H1 (cell line): ENCODE data around the gene NDC1. TPM values are rescaled to one million over a fixed set of nuclear protein-coding genes. Genes with fewer than 3 reads are reported as not detected.
A peak's percentile ranks its signal among the peaks of the same experiment; 100 is the strongest.

Experiments
- CTCF ChIA-PET: fragments of 300-600 bp; sonication (Branson Sonifier 250); formaldehyde crosslinking; loops from one replicate; lab custom pipeline; 2021; ENCODE audit not compliant: partially characterized antibody; lab: Charles Lee
- POLR2A ChIA-PET: fragments of 300-600 bp; sonication (Branson Sonifier 250); formaldehyde crosslinking; loops from one replicate; lab custom pipeline; 2021; ENCODE audit warnings: inconsistent platforms; ENCODE audit not compliant: partially characterized antibody; lab: Charles Lee
- DNase-seq, 2 experiments: peaks; one replicate each; pipeline versions ENCODE4 v3.0.0 to v3.0.0-alpha.2; 2010 to 2022; ENCODE audit warnings: low spot score in 2 of 2, low read depth in 1 of 2, mixed read lengths in 1 of 2
- FAIRE-seq: peaks from 2 replicates; lab custom pipeline; 2011; peaks lifted over from hg19 to GRCh38; lab: Jason Lieb, UNC
- H2AFZ ChIP-seq: 2 replicates; pipeline ENCODE4 v1.8.1; 2012; ENCODE audit warnings: low read length, inconsistent platforms
- H2AK5ac ChIP-seq: 2 replicates; pipeline ENCODE4 v1.6.1; 2013; ENCODE audit warnings: low read depth, low read length
- H2BK120ac ChIP-seq: replicated peaks from 2 replicates; pipeline ENCODE3; 2013; ENCODE audit warnings: low read depth, low read length, inconsistent platforms
- H2BK12ac ChIP-seq: 2 replicates; pipeline ENCODE4 v1.6.1; 2013; ENCODE audit warnings: low read depth, low read length
- H2BK15ac ChIP-seq: 2 replicates; pipeline ENCODE4 v1.6.1; 2013; ENCODE audit warnings: low read length
- H2BK20ac ChIP-seq: 2 replicates; pipeline ENCODE4 v1.6.1; 2013; ENCODE audit warnings: low read length
- H2BK5ac ChIP-seq: 2 replicates; pipeline ENCODE4 v1.6.1; 2013; ENCODE audit warnings: low read depth, low read length
- H3K14ac ChIP-seq: 2 replicates; pipeline ENCODE4 v1.6.1; 2013; ENCODE audit warnings: inconsistent platforms; ENCODE audit not compliant: insufficient read length
- H3K18ac ChIP-seq: 2 replicates; pipeline ENCODE4 v1.6.1; 2013; ENCODE audit warnings: low read length; ENCODE audit errors: extremely low read depth
- H3K23ac ChIP-seq: 2 replicates; pipeline ENCODE4 v1.6.1; 2013; ENCODE audit warnings: inconsistent platforms; ENCODE audit not compliant: insufficient read length
- H3K23me2 ChIP-seq: 2 replicates; pipeline ENCODE4 v1.6.1; 2013; ENCODE audit warnings: low read depth, low read length
- H3K27ac ChIP-seq: 2 replicates; pipeline ENCODE4 v1.6.1; 2011; ENCODE audit warnings: low read depth, low read length, inconsistent platforms
- H3K27me3 ChIP-seq, 4 experiments: replicated peaks in 1 of 4; 1 replicate in 1 of 4; 2 replicates in 3 of 4; pipeline versions ENCODE4 v1.6.1 to v1.8.1; 2011 to 2013; ENCODE audit warnings: low read length in 3 of 4, mild to moderate bottlenecking in 3 of 4, inconsistent platforms in 2 of 4, mixed read lengths in 2 of 4, moderate library complexity in 1 of 4; ENCODE audit not compliant: control insufficient read depth in 3 of 4, insufficient read depth in 3 of 4; ENCODE audit errors: extremely low read depth in 1 of 4
- H3K36me3 ChIP-seq, 4 experiments: 2 replicates each; pipeline versions ENCODE4 v1.6.1 to v1.8.1; 2011 to 2013; ENCODE audit warnings: mild to moderate bottlenecking in 4 of 4, low read length in 3 of 4, moderate library complexity in 2 of 4, control low read depth in 1 of 4, inconsistent platforms in 1 of 4; ENCODE audit not compliant: insufficient read depth in 4 of 4, control insufficient read depth in 2 of 4
- H3K4ac ChIP-seq: replicated peaks from 2 replicates; pipeline ENCODE3; 2013; ENCODE audit warnings: low read length, low read depth, mixed read lengths, inconsistent platforms; ENCODE audit not compliant: insufficient read length
- H3K4me1 ChIP-seq, 4 experiments: replicated peaks in 1 of 4; 1 replicate in 1 of 4; 2 replicates in 3 of 4; pipeline versions ENCODE4 v1.6.1 to v1.8.1; 2011 to 2013; ENCODE audit warnings: low read length in 3 of 4, inconsistent platforms in 2 of 4, mixed read lengths in 1 of 4; ENCODE audit not compliant: insufficient read depth in 4 of 4, control insufficient read depth in 3 of 4
- H3K4me2 ChIP-seq, 2 experiments: 2 replicates each; pipeline versions ENCODE4 v1.6.1 to v1.8.1; 2011 to 2013; ENCODE audit warnings: low read depth in 2 of 2, low read length in 2 of 2, control low read depth in 1 of 2, inconsistent platforms in 1 of 2, mild to moderate bottlenecking in 1 of 2; ENCODE audit not compliant: insufficient read depth in 1 of 2
- H3K4me3 ChIP-seq, 4 experiments: fragments of 200-600, 300-600 bp in 1 of 4; sonication (generic), shearing (Covaris generic), sonication (Bioruptor Twin) in 1 of 4; 2 replicates each; pipeline versions ENCODE4 v1.5.1 to v1.8.1; 2011 to 2016; ENCODE audit warnings: low read length in 4 of 4, low read depth in 3 of 4, control low read depth in 2 of 4, inconsistent platforms in 2 of 4, mild to moderate bottlenecking in 2 of 4, mixed read lengths in 1 of 4, moderate library complexity in 1 of 4; ENCODE audit not compliant: insufficient read depth in 2 of 4; ENCODE audit errors: extremely low read depth in 1 of 4
- H3K56ac ChIP-seq: replicated peaks from 2 replicates; pipeline ENCODE3; 2013; ENCODE audit warnings: low read depth, mild to moderate bottlenecking, mixed read lengths, low read length, inconsistent platforms; ENCODE audit not compliant: insufficient read length
- H3K79me1 ChIP-seq: 2 replicates; pipeline ENCODE4 v1.6.1; 2013; ENCODE audit warnings: low read depth, low read length, control low read depth
- H3K79me2 ChIP-seq, 2 experiments: 2 replicates each; pipeline versions ENCODE4 v1.6.1 to v1.8.1; 2012 to 2013; ENCODE audit warnings: low read length in 2 of 2, mild to moderate bottlenecking in 2 of 2, inconsistent platforms in 1 of 2; ENCODE audit not compliant: insufficient read depth in 2 of 2, control insufficient read depth in 1 of 2
- H3K9ac ChIP-seq, 4 experiments: replicated peaks in 1 of 4; 1 replicate in 1 of 4; 2 replicates in 3 of 4; pipeline versions ENCODE4 v1.6.1 to v1.8.1; 2011 to 2013; ENCODE audit warnings: low read depth in 3 of 4, low read length in 3 of 4, control low read depth in 2 of 4, mild to moderate bottlenecking in 2 of 4, moderate library complexity in 2 of 4, inconsistent platforms in 1 of 4; ENCODE audit errors: extremely low read depth in 1 of 4
- H3K9me3 ChIP-seq, 2 experiments: 2 replicates each; pipeline versions ENCODE4 v1.6.1 to v1.8.1; 2012 to 2013; ENCODE audit warnings: mild to moderate bottlenecking in 2 of 2, moderate library complexity in 2 of 2, control low read depth in 1 of 2, inconsistent platforms in 1 of 2, low read depth in 1 of 2, low read length in 1 of 2, mixed read lengths in 1 of 2; ENCODE audit not compliant: insufficient read depth in 2 of 2
- H4K20me1 ChIP-seq, 2 experiments: replicated peaks in 1 of 2; 2 replicates each; pipeline versions ENCODE3 to v1.8.1; 2011 to 2013; ENCODE audit warnings: inconsistent platforms in 2 of 2, low read length in 2 of 2, mild to moderate bottlenecking in 1 of 2; ENCODE audit not compliant: insufficient read depth in 2 of 2, control insufficient read depth in 1 of 2
- H4K5ac ChIP-seq: 2 replicates; pipeline ENCODE4 v1.6.1; 2013; ENCODE audit warnings: low read length, low read depth, mixed read lengths, inconsistent platforms; ENCODE audit not compliant: insufficient read length
- H4K8ac ChIP-seq: 2 replicates; pipeline ENCODE4 v1.8.0; 2013; ENCODE audit warnings: mild to moderate bottlenecking, moderate library complexity, low read length, inconsistent platforms; ENCODE audit not compliant: insufficient read depth; ENCODE audit errors: extremely low read depth
- H4K91ac ChIP-seq: replicated peaks from 2 replicates; pipeline ENCODE3; 2013; ENCODE audit warnings: low read length, mixed read lengths, inconsistent platforms; ENCODE audit not compliant: insufficient read length
- CEBPB ChIP-seq: IDR thresholded peaks from 2 replicates; pipeline ENCODE4 v1.6.1; 2012; ENCODE audit warnings: low read depth, low read length
- JUND ChIP-seq: IDR thresholded peaks from 2 replicates; pipeline ENCODE4 v1.6.1; 2011; ENCODE audit warnings: mild to moderate bottlenecking, improper control_type of control experiment, low read length
- KDM4A ChIP-seq: IDR thresholded peaks from one replicate; pipeline ENCODE4 v1.7.1; 2012; ENCODE audit warnings: low read depth, mild to moderate bottlenecking, moderate library complexity, low read length, inconsistent platforms; ENCODE audit not compliant: severe bottlenecking
- POU5F1 ChIP-seq: IDR thresholded peaks from 2 replicates; pipeline ENCODE4 v1.6.1; 2011; ENCODE audit warnings: low read depth, mild to moderate bottlenecking, low read length, moderate library complexity
- SP4 ChIP-seq: IDR thresholded peaks from 2 replicates; pipeline ENCODE4 v1.6.1; 2012; ENCODE audit warnings: low read length, inconsistent platforms
- TAF1 ChIP-seq: IDR thresholded peaks from 2 replicates; pipeline ENCODE4 v1.6.1; 2011; ENCODE audit warnings: mild to moderate bottlenecking, low read depth, low read length
- WGBS, 2 experiments: shearing (Covaris generic) in 1 of 2; methylation state at CpG; one replicate each; pipeline versions ENCODE4 v1.1.6 to v1.1.7; 2013 to 2015; ENCODE audit warnings: low lambda C conversion rate in 2 of 2, mixed read lengths in 2 of 2, inconsistent platforms in 1 of 2, low coverage in 1 of 2, missing lambda C conversion rate in 1 of 2; ENCODE audit not compliant: insufficient replicate concordance in 2 of 2, insufficient coverage in 1 of 2, insufficient read length in 1 of 2; ENCODE audit errors: extremely low coverage in 1 of 2, missing lambda C conversion rate in 1 of 2; 5-methylcytosine and 5-hydroxymethylcytosine counted together
- polyA plus RNA-seq, 7 experiments: library from polyadenylated mRNA; depleted of rRNA in 3 of 7; stranded (reverse) in 5 of 7; unstranded in 2 of 7; fragments of >200 nt in 5 of 7; fragments of 200-250 nt in 2 of 7; gene quantifications; 1 replicate in 5 of 7; 2 replicates in 1 of 7; 4 replicates in 1 of 7; pipeline versions ENCODE4 v1.2.1 to v1.2.3, GENCODE V29; 2011 to 2013; ENCODE audit warnings: missing spikeins in 2 of 7, mixed read lengths in 2 of 7
- total RNA-seq: library from RNA; stranded (reverse); fragmentation: NEBNext Ultra II Directional; extraction: Animal tissue kit (Norgen Biotek cat#: 25700); gene quantifications from 2 replicates; pipeline ENCODE4 v1.2.1, GENCODE V29; 2021

Gene NDC1
- total and polyA plus RNA-seq, 2 of the 8 experiments (the other 6 are each of a cell fraction or from before 2014, with no cell fraction given) = 62.9 to 66.1 TPM

- no peak overlapping the region for H3K9ac ChIP-seq
- H2AK5ac ChIP-seq = no peak overlapping the region
- WGBS, 2 experiments = 88% methylated on average over 8 of the region's 8 CpGs; no CpG with 5 or more reads in 1 of the 2 experiments
- ChIA-PET CTCF (interaction anchor here (0.9 kb wide), 1 partner anchor 84 kb away, joined by 3 read pairs; no protein-coding TSS in a partner anchor), POLR2A (no interaction called here)
- H3K4me2 ChIP-seq = no peak overlapping the region
- no peak overlapping the region for H2BK5ac ChIP-seq
- no peaks in the 10 kb centered on the region for H4K20me1 ChIP-seq
- no peak for FAIRE-seq
- no peak for DNase-seq
- no peak overlapping the region for H2BK12ac ChIP-seq
- no peak overlapping the region for H4K91ac ChIP-seq
- H2BK120ac ChIP-seq = no peak overlapping the region
- no peaks in the 10 kb centered on the region for H3K27me3 ChIP-seq
- no peak overlapping the region for H3K23ac ChIP-seq
- no peak overlapping the region for H3K4ac ChIP-seq
- H3K9me3 ChIP-seq = no peaks in the 10 kb centered on the region
- no peak overlapping the region for H3K18ac ChIP-seq
- H3K4me1 ChIP-seq = no peaks in the 10 kb centered on the region
- H3K79me1 ChIP-seq = no peaks in the 10 kb centered on the region
- H2BK15ac ChIP-seq = no peak overlapping the region
- H3K36me3 ChIP-seq = no peaks in the 10 kb centered on the region
- no peak overlapping the region for H2AFZ ChIP-seq
- no peak overlapping the region for H3K56ac ChIP-seq
- H4K8ac ChIP-seq = peak overlapping the region; percentile 62; the same call in 1 of the 2 replicates
- no peak overlapping the region for H3K4me3 ChIP-seq
- H4K5ac ChIP-seq = no peak overlapping the region
- H2BK20ac ChIP-seq = no peak overlapping the region
- H3K23me2 ChIP-seq = no peaks in the 10 kb centered on the region
- H3K79me2 ChIP-seq = no peaks in the 10 kb centered on the region
- no peak overlapping the region for H3K27ac ChIP-seq
- no peak overlapping the region for H3K14ac ChIP-seq
- TF ChIP-seq JUND (no peak), TAF1 (no peak), KDM4A (no peak), POU5F1 (no peak), CEBPB (no peak), SP4 (no peak)
Measured at GRCh38 chr1:53747841-53748240, 90.3 kb downstream of the NDC1 start.
